Fibroblast of pulmonary artery (primary cell): ENCODE measurements around the gene LOXL4.
A peak's percentile ranks its signal among the peaks of the same experiment; 100 is the strongest.

Experiments
- DNase-seq: peaks from one replicate; pipeline ENCODE4 v3.0.0-alpha.2; 2010; ENCODE audit warnings: low read depth
- H3K4me3 ChIP-seq: replicated peaks from 2 replicates; pipeline ENCODE4 v1.5.1; 2011; ENCODE audit warnings: low read depth, mild to moderate bottlenecking, control low read depth, low read length, moderate library complexity
- TF ChIP-seq, protein P1 (sequence below): IDR thresholded peaks from 2 replicates; pipeline ENCODE4 v1.5.1; 2011; ENCODE audit warnings: mild to moderate bottlenecking, control low read depth, low read length, inconsistent platforms; ENCODE audit errors: missing control alignments

LOXL4 gene

DNA sequence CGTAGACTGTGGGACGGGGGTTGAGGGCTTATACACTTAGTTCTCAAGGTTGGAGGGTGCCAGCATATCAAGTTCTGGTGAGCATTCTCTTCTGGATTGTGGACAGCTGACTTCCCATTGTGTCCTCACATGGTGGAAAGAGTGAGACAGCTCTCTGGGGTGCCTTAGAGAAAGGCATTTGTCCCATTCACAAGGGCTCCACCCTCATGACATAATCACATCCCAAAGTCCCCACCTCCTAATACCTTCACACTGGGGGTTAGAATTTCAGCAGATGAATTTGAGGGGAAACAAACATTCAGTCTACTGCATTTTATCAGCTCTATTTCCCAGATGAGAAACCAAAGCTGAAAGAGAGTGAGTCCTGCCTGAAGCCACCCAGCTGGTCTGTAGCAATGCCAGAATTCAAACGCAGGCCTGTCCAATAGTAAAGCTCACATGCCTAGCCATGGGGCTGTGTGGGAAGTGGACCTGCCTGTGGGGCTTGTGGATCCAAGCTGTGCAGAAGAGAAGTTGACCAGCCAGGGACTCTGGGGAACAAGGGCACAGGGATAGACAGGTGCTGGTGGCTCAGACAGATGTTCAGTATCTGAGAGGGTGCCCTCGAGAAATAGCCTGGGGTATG lies 34.9 kb upstream of the LOXL4 start:
- TF ChIP-seq, protein P1, sequence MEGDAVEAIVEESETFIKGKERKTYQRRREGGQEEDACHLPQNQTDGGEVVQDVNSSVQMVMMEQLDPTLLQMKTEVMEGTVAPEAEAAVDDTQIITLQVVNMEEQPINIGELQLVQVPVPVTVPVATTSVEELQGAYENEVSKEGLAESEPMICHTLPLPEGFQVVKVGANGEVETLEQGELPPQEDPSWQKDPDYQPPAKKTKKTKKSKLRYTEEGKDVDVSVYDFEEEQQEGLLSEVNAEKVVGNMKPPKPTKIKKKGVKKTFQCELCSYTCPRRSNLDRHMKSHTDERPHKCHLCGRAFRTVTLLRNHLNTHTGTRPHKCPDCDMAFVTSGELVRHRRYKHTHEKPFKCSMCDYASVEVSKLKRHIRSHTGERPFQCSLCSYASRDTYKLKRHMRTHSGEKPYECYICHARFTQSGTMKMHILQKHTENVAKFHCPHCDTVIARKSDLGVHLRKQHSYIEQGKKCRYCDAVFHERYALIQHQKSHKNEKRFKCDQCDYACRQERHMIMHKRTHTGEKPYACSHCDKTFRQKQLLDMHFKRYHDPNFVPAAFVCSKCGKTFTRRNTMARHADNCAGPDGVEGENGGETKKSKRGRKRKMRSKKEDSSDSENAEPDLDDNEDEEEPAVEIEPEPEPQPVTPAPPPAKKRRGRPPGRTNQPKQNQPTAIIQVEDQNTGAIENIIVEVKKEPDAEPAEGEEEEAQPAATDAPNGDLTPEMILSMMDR, result no peak

DNA sequence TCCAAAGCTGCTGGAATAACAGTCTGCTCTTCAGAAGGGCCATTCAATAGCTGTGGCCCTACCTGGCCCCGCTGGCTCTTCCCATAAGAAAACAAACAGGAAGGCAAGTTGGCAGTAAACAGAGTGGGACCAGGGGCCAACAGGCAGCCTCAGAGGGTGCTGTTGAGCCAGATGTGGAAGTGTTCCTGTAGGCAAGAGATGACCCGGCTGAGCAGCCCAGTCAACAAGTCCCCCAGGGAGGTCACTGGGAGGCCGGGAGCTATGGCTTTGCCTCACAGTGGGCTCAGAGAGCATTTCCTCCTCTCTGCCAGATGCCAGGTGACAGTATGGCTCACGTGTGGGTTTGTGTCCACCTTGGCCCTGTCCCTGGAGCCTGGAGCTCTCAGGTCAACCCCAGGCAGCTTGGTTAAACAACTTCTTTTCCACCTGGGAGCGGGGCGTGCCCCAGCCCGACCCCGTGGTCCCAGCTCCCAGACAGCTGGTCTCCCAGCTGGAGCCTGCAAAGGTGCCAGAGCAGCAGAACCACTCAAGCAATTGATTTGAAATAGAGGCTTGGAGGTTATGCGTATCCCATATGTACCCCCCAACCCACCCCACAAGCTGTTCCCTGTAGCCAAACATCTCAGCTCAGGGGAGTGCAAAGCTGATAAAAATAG lies 33.8 kb upstream of the LOXL4 start:
- H3K4me3 ChIP-seq, result no peak overlapping the region
- DNase-seq, result no peak
- TF ChIP-seq, protein P1, result no peak

More for the DNA sequence above, 34.9 kb upstream of the LOXL4 start:
- no peak overlapping the region for H3K4me3 ChIP-seq
- no peak for DNase-seq

DNA sequence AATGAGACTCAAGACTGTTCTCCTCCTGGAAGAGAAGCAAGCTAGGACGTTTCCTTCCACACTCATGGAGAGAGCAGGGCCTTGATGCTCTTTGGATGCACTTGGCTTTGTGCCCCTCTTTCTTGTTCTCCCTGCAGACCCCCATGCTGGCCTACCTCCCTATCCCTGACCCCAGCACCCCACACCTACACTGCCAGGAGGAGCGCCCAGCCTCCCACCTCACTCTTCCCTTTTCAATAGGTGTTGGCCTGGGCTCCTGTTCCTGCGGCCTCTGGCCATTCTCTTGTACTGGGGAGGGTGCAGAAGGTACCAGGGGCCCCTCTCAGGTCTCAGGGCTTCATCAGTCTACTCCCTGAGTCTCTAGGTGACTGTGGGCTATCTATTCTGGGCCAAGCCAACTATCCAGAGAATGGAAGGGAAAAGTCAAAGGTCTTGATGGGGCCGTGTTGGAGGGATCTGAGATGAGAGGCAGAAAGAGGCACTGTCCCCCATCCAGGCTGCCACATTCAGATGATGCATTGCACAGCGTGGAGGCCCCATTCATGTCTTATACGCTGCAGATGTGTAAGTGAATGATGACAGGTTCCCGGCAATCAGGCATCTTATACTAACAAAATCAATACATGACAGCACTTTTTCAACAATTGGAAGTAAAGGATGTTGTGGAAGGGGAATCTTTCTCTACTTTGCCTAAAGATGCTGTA lies 32.7 kb upstream of the LOXL4 start:
- TF ChIP-seq, protein P1, result no peak
- DNase-seq, result no peak

DNA sequence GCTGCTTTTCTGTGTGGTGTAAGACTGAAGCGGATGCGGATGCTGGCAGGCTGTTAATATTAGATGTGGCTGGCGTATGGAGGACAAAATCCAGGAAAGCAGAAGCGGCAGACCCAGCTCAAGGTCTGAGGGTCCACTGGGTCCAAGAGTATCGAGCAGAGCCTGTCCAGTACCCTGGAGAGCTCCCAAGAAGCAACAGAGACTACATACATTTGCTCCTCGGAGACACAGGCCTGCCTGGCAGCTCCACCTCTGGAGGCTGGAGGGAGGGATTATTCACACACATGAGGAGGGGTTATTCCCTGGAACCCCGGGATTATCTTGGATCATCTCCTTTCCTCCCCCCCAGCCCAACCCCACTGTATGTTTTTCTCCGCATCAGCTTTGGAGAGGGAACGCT lies 31.3 kb upstream of the LOXL4 start:
- no peak overlapping the region for H3K4me3 ChIP-seq
- TF ChIP-seq, protein P1, result no peak
- peak; percentile 41 for DNase-seq

More for the DNA sequence above, 32.7 kb upstream of the LOXL4 start:
- H3K4me3 ChIP-seq, result no peak overlapping the region

DNA sequence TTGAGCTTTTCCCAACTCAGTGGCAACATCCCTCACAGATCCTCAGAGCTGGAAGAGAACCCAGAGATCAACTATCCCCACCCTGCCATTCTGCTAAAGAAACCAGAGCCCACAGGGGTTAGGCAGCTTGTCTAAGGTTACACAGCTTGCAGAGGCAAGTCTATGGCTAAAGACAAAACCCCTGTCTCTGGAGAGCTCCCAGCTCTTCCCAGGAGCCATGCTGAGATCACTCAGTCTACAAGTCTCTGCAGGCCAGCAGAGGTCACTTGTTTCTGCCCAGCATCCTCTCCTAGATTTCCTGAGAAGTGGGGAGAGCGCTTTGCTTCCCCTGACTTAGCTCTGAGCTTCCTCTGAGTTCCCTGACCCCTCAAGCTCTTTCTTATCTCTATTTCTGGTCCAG lies 28.5 kb upstream of the LOXL4 start:
- TF ChIP-seq, protein P1, result no peak
- no peak overlapping the region for H3K4me3 ChIP-seq
- no peak for DNase-seq

DNA sequence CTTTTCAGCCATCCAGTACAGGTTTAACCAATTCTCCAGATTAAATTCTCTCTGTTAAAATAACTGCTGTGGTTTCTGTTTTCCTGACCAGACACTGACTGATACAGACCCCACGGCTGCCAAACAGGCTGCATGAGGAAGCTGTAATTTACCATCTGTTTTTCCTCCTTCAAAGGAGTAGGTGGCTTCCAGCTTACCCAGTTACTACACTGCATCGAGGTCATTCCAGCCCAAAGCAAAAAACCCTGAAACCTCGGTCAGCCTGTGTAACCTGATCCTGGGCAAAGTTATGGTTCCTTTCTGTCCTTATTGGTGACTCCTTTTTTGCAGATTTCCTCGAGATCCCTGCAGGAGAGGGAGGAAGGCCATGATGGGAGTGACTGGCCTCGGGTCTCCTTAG lies 27.9 kb upstream of the LOXL4 start:
- no peak overlapping the region for H3K4me3 ChIP-seq
- TF ChIP-seq, protein P1, result no peak
- no peak for DNase-seq
